A172 (cell line): ENCODE measurements around the gene SH3GL2. TPM values are rescaled to one million over a fixed set of nuclear protein-coding genes. Genes with fewer than 3 reads are reported as not detected.

Experiments used
- DNase-seq: peaks from one replicate; pipeline ENCODE4 v3.0.0-alpha.2; 2015; ENCODE audit warnings: low spot score
- total RNA-seq: library from RNA; depleted of rRNA; stranded (reverse); fragments of >200 nt; shearing (Covaris generic); gene quantifications from 2 replicates; pipeline ENCODE4 v1.2.3, GENCODE V29; 2014

SH3GL2 gene
- total RNA-seq, 1 experiment from 2014 or later: not detected

DNA sequence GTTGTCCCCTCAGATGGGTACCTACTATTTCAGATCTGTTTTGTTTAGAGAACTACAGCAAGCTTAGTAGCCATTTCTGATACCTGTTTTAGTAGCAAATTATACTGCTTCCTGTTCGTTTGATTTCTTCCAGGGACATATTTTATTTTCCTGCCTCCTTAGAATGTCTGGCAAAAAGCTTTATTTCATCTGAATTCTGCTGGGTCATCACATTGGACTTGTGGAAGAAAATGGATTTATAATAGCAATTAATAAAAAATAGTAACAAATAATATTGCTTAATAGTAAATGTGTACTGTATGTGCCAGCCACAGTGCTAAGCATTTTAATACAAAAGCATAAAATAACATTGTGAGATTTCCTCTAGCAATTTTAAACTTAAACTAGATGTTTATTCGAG, 79.4 kb downstream of the SH3GL2 start:
- DNase-seq: no peak

DNA sequence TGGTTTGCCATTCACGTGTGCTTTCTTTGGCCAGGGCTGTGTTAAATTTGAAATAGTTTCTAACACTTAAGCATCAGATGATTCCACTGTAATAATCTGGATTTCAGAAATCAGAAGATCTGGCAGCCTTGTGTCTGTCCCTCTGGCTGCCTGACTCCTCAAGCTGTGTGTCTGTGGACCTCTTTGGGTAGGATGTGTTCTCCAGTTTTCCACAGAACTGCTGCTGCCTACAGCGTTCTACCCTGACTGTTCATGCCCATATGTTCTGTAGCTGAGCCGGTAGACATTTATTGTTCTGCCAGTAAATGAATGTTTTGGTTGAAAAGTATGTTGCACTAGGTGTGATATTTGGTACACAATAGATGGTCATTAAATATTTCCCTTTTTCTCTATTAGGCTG, 81.3 kb downstream of the SH3GL2 start:
- no peak for DNase-seq

GRCh38 chr9:17665450-17665849, 86.6 kb downstream of the SH3GL2 start:
- no peak for DNase-seq

GRCh38 chr9:17669206-17669605, 90.3 kb downstream of the SH3GL2 start:
- no peak for DNase-seq

GRCh38 chr9:17682684-17683083, 103.8 kb downstream of the SH3GL2 start:
- no peak for DNase-seq

- no peak for DNase-seq
Measured at GRCh38 chr9:17688834-17689233, 110.0 kb downstream of the SH3GL2 start.

GRCh38 chr9:17694336-17694735, 115.5 kb downstream of the SH3GL2 start:
- no peak for DNase-seq

- no peak for DNase-seq
Measured at GRCh38 chr9:17695482-17695881, 116.6 kb downstream of the SH3GL2 start.

- no peak for DNase-seq
Measured at GRCh38 chr9:17699615-17700330, 120.9 kb downstream of the SH3GL2 start.

- DNase-seq: no peak
Measured at GRCh38 chr9:17706347-17706746, 127.5 kb downstream of the SH3GL2 start.

- no peak for DNase-seq
Measured at GRCh38 chr9:17719053-17719452, 140.2 kb downstream of the SH3GL2 start.

DNA sequence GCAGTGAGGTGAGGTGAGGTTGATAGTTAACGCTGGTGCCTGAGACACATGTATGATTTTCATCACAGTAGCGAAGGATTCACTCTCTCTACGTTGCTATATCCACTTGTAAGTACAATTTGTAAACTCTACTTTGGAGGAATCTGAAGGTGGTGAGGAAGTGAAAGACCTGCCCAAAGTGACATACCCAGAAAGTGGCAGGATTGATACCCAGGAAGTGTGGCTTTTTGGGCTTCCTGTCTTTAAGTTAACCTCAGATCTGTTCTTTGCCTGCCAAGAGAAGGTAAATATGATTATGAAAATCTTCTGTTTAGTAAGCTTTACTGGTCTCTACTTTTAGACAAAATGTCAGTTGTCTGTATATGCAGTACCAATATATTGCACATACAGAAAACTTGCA, 143.1 kb downstream of the SH3GL2 start:
- DNase-seq: no peak

DNA sequence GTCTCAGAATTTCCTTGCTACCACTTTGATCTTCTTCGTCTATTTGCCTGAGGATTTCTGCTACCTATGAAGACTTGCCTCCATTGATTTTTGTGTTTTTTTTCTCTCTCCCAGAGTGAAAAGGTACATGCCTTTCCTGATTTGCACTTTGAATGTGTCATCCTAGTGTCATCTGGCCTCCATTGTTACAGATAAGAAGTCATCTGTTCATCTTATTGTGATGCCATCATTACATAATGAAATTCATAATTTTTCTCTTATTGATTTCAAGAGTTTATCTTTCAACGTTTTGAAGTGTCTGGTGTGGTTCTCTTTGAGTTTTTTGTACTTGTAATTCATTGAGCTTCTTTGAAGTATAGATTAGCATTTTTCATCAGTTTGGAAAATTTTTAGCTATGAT, 144.8 kb downstream of the SH3GL2 start:
- DNase-seq: no peak

GRCh38 chr9:17725399-17726010, 146.6 kb downstream of the SH3GL2 start:
- no peak for DNase-seq

DNA sequence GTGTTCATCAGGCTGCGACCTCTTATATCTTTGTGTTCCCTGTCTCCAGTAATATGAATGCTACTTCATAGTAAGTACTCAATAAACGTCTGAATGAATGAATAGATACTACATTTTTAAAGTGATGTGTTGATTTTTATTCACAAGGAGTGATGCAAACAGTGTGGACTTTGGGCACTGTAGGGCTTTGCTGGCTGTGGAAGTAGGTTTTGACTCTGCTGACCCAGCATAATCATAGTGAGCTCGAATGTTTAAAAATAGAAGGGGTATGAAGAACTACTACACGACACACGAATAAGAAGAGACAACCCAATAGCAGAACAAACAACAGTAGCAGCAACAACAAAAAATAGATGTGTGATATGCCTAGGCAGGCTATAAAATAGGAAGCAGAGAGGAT, 147.4 kb downstream of the SH3GL2 start:
- DNase-seq: no peak

DNA sequence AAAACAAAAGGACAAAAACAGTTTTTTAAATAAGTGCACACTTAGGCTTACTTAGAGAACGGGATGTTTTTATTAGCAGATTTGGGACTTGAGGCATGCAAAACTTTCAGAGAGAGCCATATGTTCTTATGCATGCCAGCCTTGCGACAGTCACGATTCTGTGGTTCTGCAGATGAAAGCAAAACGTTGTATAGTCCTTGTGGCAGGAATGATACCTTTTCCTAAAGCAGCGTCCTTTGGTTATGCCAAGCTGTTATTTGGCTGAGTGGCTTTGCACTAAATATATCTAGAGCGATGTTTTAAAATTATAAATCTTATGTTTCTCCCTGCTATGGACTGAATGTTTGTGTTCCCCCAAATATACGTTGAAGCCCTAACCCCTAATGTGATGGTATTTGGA, 152.0 kb downstream of the SH3GL2 start:
- no peak for DNase-seq

- DNase-seq: no peak
Measured at GRCh38 chr9:17731308-17731707, 152.4 kb downstream of the SH3GL2 start.

DNA sequence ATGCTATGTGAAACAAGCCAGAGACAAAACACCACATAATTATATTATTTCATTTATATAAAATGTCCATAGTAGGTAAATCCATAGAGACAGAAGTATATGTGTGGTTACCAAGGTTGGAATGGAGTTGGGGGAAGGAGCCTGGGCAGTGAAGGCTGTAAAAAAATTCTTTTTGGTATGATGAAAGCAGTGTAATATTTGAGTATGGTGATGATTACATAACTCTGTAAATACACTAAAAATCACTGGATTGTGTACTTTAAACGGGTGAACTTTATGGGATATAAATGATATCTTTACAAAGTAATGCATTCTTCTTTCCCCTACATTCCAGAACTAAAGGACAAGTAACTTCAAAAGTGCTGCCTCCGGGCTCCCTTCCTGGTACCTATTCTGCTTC, 155.8 kb downstream of the SH3GL2 start:
- DNase-seq: no peak

DNA sequence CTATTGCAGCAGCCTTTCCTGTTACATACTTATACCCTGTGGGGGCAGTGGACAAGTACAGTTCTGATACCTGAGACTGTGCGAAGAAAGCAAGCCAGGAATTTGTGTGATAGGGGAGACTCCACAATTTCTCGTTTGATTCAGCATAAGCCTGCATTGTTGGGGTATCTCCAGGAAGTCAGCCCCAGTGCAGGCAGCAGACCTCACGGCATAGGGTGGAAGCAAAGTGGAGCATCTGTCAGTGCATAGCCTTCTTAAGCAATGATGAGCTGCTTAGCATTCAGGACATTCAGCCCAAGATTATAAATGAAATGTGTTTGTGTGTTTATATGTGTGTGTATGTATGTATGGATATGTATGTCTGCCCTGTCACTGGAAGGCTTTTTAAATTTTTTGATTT, 157.0 kb downstream of the SH3GL2 start:
- no peak for DNase-seq

DNA sequence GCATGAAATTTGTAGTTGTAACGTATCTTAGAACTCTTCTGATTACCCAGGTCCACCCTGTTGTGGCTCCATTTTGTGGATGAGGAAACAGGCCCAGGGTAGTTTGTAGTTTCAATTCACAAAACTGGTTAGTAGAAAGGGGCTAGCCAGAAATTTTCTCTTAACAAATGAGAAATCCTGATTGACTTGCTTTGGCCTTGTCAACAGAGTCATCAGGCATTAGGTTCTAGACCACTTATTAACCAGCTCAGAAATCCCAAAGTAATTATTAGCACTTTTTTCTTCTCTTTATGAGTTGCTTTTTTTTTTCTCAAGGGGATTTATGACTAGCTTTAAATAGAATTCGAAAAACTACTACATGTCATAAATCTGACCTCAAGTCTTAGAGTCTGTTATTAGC, 160.2 kb downstream of the SH3GL2 start:
- no peak for DNase-seq

DNA sequence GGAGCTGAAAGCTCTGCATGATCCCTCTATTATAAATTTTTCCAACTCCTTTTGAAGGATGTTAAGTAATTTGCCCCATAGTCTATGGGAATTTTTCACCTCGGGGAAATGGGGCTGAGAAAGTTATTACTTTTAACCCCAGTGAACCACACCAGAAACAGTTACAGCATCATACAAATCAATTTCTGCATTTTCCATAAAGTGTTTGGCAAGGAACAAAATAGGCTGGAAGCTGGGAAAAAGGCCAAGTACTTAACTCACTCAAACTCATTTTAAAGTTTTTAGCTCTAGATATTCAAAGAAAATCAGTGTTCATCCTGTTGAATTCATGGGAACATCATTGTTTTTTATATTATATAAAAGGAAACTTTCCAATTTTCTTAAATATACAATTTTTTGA, 160.9 kb downstream of the SH3GL2 start:
- DNase-seq: no peak

- no peak for DNase-seq
Measured at GRCh38 chr9:17742067-17742466, 163.2 kb downstream of the SH3GL2 start.

DNA sequence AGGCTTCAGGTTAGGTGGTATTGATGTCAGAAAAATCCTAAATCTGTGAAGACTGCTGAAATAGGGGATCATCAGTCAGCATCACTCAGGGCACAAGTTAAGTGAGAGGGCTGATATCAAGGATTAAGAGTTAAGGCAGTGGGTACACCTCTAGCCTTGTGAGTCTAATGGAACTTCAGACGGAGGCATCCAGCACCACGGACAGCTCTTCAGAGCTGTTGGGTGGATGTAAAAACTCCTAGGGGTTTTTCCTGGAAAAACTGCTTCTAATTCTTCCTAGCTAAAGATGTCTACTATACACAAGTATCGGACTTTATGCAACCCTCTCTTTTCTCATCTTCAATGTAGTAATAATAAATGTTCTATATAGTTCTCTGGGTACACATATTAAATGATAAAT, 165.9 kb downstream of the SH3GL2 start:
- DNase-seq: peak; percentile 31

DNA sequence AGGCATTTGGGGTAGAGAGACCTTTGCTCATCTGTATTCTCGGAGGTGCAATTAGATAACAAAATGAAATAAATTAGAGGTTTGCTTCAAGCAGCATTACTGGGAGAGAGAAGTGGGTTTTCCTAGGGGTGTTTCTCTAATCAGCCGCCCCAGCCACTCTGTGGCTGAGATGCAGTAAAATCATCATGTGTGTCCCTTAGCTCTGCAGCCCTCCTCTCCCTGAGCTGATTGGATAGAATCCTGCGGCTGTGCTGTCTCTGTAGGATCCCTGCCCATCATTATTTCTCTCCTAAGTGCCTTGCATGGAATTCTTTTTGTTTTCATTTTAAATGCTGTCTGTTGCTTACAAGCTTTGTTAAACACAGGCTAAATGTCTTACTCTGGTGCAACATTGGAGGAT, 171.4 kb downstream of the SH3GL2 start:
- DNase-seq: no peak
